T-helper 2 cell treated with Interferon-gamma antibody and Interleukin-4, amounts not matched to agents 5 μg/mL and 100 μg/mL, for 36 hours (primary cell): ENCODE results near the gene ROBO3.

Experiments
- DNase-seq: peaks from one replicate; pipeline ENCODE4 v3.0.0; 2021; ENCODE audit warnings: low spot score
- H3K27ac Mint-ChIP-seq: one replicate; pipeline ENCODE4 v1.8.0; 2021; ENCODE audit warnings: mild to moderate bottlenecking, mixed read lengths
- H3K27me3 Mint-ChIP-seq: one replicate; pipeline ENCODE4 v1.8.0; 2021; ENCODE audit warnings: low read depth, mixed read lengths
- H3K36me3 Mint-ChIP-seq: one replicate; pipeline ENCODE4 v1.8.0; 2021; ENCODE audit warnings: low read depth, mixed read lengths
- H3K4me1 Mint-ChIP-seq: one replicate; pipeline ENCODE4 v1.8.0; 2021; ENCODE audit warnings: low read depth, mixed read lengths
- H3K4me3 Mint-ChIP-seq: one replicate; pipeline ENCODE4 v1.8.0; 2022; ENCODE audit warnings: mild to moderate bottlenecking, moderate library complexity, mixed read lengths
- H3K9me3 Mint-ChIP-seq: one replicate; pipeline ENCODE4 v1.8.0; 2021; ENCODE audit warnings: mixed read lengths

The ROBO3 gene

GRCh38 chr11:124864176-124864891 lies 898 bp upstream of the ROBO3 start:
- no peak overlapping the region for H3K4me3 Mint-ChIP-seq
- DNase-seq, result no peak
- no peaks in the 10 kb centered on the region for H3K9me3 Mint-ChIP-seq
- peaks cover 6% of the 10 kb centered on the region for H3K4me1 Mint-ChIP-seq
- no peak overlapping the region for H3K27ac Mint-ChIP-seq
- H3K36me3 Mint-ChIP-seq, result no peaks in the 10 kb centered on the region
- H3K27me3 Mint-ChIP-seq, result peaks cover 93% of the 10 kb centered on the region

- Mint-ChIP-seq H3K27ac (no peak overlapping the region), H3K27me3 (peaks cover 95% of the 10 kb centered on the region), H3K4me3 (no peak overlapping the region), H3K36me3 (no peaks in the 10 kb centered on the region), H3K4me1 (peaks cover 6% of the 10 kb centered on the region), H3K9me3 (no peaks in the 10 kb centered on the region)
- no peak for DNase-seq
Measured at GRCh38 chr11:124864892-124865180, 396 bp upstream of the ROBO3 start.

GRCh38 chr11:124865902-124866851 lies 945 bp downstream of the ROBO3 start:
- no peaks in the 10 kb centered on the region for H3K9me3 Mint-ChIP-seq
- H3K27ac Mint-ChIP-seq, result no peak overlapping the region
- peaks cover 97% of the 10 kb centered on the region for H3K27me3 Mint-ChIP-seq
- no peaks in the 10 kb centered on the region for H3K36me3 Mint-ChIP-seq
- peak; percentile 44 for DNase-seq
- H3K4me1 Mint-ChIP-seq, result peaks cover 6% of the 10 kb centered on the region
- no peak overlapping the region for H3K4me3 Mint-ChIP-seq

GRCh38 chr11:124867700-124868099 lies 2.5 kb downstream of the ROBO3 start:
- Mint-ChIP-seq H3K27me3 (peaks cover 97% of the 10 kb centered on the region), H3K4me1 (peaks cover 6% of the 10 kb centered on the region), H3K36me3 (no peaks in the 10 kb centered on the region), H3K27ac (no peak overlapping the region), H3K9me3 (no peaks in the 10 kb centered on the region), H3K4me3 (no peak overlapping the region)
- DNase-seq, result no peak

- no peak overlapping the region for H3K27ac Mint-ChIP-seq
- H3K9me3 Mint-ChIP-seq, result no peaks in the 10 kb centered on the region
- DNase-seq, result no peak
- no peaks in the 10 kb centered on the region for H3K36me3 Mint-ChIP-seq
- no peak overlapping the region for H3K4me3 Mint-ChIP-seq
- peaks cover 6% of the 10 kb centered on the region for H3K4me1 Mint-ChIP-seq
- peaks cover 97% of the 10 kb centered on the region for H3K27me3 Mint-ChIP-seq
Measured at GRCh38 chr11:124868331-124869274, 3.4 kb downstream of the ROBO3 start.

GRCh38 chr11:124869331-124869730 lies 4.1 kb downstream of the ROBO3 start:
- no peaks in the 10 kb centered on the region for H3K36me3 Mint-ChIP-seq
- H3K9me3 Mint-ChIP-seq, result no peaks in the 10 kb centered on the region
- no peak overlapping the region for H3K27ac Mint-ChIP-seq
- peaks cover 97% of the 10 kb centered on the region for H3K27me3 Mint-ChIP-seq
- H3K4me3 Mint-ChIP-seq, result no peak overlapping the region
- H3K4me1 Mint-ChIP-seq, result peaks cover 6% of the 10 kb centered on the region
- DNase-seq, result no peak

GRCh38 chr11:124869856-124870387 lies 4.7 kb downstream of the ROBO3 start:
- Mint-ChIP-seq H3K4me3 (no peak overlapping the region), H3K27me3 (peaks cover 97% of the 10 kb centered on the region), H3K9me3 (no peaks in the 10 kb centered on the region), H3K27ac (no peak overlapping the region), H3K36me3 (no peaks in the 10 kb centered on the region), H3K4me1 (peaks cover 6% of the 10 kb centered on the region)
- no peak for DNase-seq

GRCh38 chr11:124870430-124870829 lies 5.2 kb downstream of the ROBO3 start:
- H3K9me3 Mint-ChIP-seq, result no peaks in the 10 kb centered on the region
- H3K36me3 Mint-ChIP-seq, result no peaks in the 10 kb centered on the region
- peaks cover 7% of the 10 kb centered on the region for H3K4me1 Mint-ChIP-seq
- peaks cover 99% of the 10 kb centered on the region for H3K27me3 Mint-ChIP-seq
- no peak overlapping the region for H3K27ac Mint-ChIP-seq
- no peak overlapping the region for H3K4me3 Mint-ChIP-seq
- no peak for DNase-seq

- no peaks in the 10 kb centered on the region for H3K9me3 Mint-ChIP-seq
- H3K4me1 Mint-ChIP-seq, result peaks cover 13% of the 10 kb centered on the region
- H3K27me3 Mint-ChIP-seq, result peaks cover 86% of the 10 kb centered on the region
- H3K36me3 Mint-ChIP-seq, result no peaks in the 10 kb centered on the region
- no peak overlapping the region for H3K27ac Mint-ChIP-seq
- DNase-seq, result no peak
- no peak overlapping the region for H3K4me3 Mint-ChIP-seq
Measured at GRCh38 chr11:124872280-124872679, 7.0 kb downstream of the ROBO3 start.

- Mint-ChIP-seq H3K4me1 (peaks cover 15% of the 10 kb centered on the region), H3K36me3 (no peaks in the 10 kb centered on the region), H3K27ac (no peak overlapping the region), H3K4me3 (no peak overlapping the region), H3K27me3 (peaks cover 81% of the 10 kb centered on the region), H3K9me3 (no peaks in the 10 kb centered on the region)
- DNase-seq, result no peak
Measured at GRCh38 chr11:124872741-124873140, 7.5 kb downstream of the ROBO3 start.

- peaks cover 9% of the 10 kb centered on the region for H3K4me1 Mint-ChIP-seq
- H3K9me3 Mint-ChIP-seq, result no peaks in the 10 kb centered on the region
- H3K4me3 Mint-ChIP-seq, result no peak overlapping the region
- no peak for DNase-seq
- no peaks in the 10 kb centered on the region for H3K36me3 Mint-ChIP-seq
- no peak overlapping the region for H3K27ac Mint-ChIP-seq
- H3K27me3 Mint-ChIP-seq, result peaks cover 69% of the 10 kb centered on the region
Measured at GRCh38 chr11:124873951-124874350, 8.7 kb downstream of the ROBO3 start.

- peaks cover 9% of the 10 kb centered on the region for H3K4me1 Mint-ChIP-seq
- peaks cover 61% of the 10 kb centered on the region for H3K27me3 Mint-ChIP-seq
- no peaks in the 10 kb centered on the region for H3K9me3 Mint-ChIP-seq
- no peak for DNase-seq
- H3K36me3 Mint-ChIP-seq, result no peaks in the 10 kb centered on the region
- no peak overlapping the region for H3K27ac Mint-ChIP-seq
- peak overlapping the region; percentile 30 for H3K4me3 Mint-ChIP-seq
Measured at GRCh38 chr11:124874571-124875255, 9.5 kb downstream of the ROBO3 start.

GRCh38 chr11:124875401-124875800 lies 10.2 kb downstream of the ROBO3 start:
- H3K27me3 Mint-ChIP-seq, result peaks cover 55% of the 10 kb centered on the region

More at GRCh38 chr11:124875401-124875800, 10.2 kb downstream of the ROBO3 start:
- Mint-ChIP-seq H3K27ac (no peak overlapping the region), H3K9me3 (no peaks in the 10 kb centered on the region), H3K4me3 (peak overlapping the region; percentile 51), H3K36me3 (no peaks in the 10 kb centered on the region), H3K4me1 (peaks cover 9% of the 10 kb centered on the region)
- DNase-seq, result no peak
